ENCODE results near the gene TMEM117. TPM values are rescaled to one million over a fixed set of nuclear protein-coding genes. Genes with fewer than 3 reads are reported as not detected.

The TMEM117 gene
- total RNA-seq, 1 experiment from 2014 or later, result 1.1 TPM

GRCh38 chr12:43981726-43982125 lies 145.8 kb downstream of the TMEM117 start:
- intact Hi-C loops (cut with micrococcal nuclease; ENCODE audit: unreplicated experiment), result no loop called here
- Mint-ChIP-seq H3K36me3 (ENCODE audit: insufficient read depth, unreplicated experiment) (no peaks in the 10 kb centered on the region), H3K27me3 (ENCODE audit: unreplicated experiment) (no peaks in the 10 kb centered on the region), H3K4me3 (ENCODE audit: low read depth, unreplicated experiment) (no peak overlapping the region), H3K9me3 (ENCODE audit: low read depth, unreplicated experiment) (no peaks in the 10 kb centered on the region), H3K4me1 (ENCODE audit: low read depth, unreplicated experiment) (no peaks in the 10 kb centered on the region), H3K27ac (ENCODE audit: unreplicated experiment) (no peak overlapping the region)
- no peak for DNase-seq
- no peak for TF ChIP-seq CTCF (IDR thresholded peaks at IDR 0.05; ENCODE audit: unreplicated experiment)
- BruUV-seq (replicated peaks), result no TSS peak
- CTCF ChIA-PET, result no interaction called here

GRCh38 chr12:43982544-43982943 lies 146.7 kb downstream of the TMEM117 start:
- Mint-ChIP-seq H3K9me3 (ENCODE audit: low read depth, unreplicated experiment) (no peaks in the 10 kb centered on the region), H3K27ac (ENCODE audit: unreplicated experiment) (no peak overlapping the region), H3K4me1 (ENCODE audit: low read depth, unreplicated experiment) (no peaks in the 10 kb centered on the region), H3K27me3 (ENCODE audit: unreplicated experiment) (no peaks in the 10 kb centered on the region), H3K4me3 (ENCODE audit: low read depth, unreplicated experiment) (no peak overlapping the region), H3K36me3 (ENCODE audit: insufficient read depth, unreplicated experiment) (no peaks in the 10 kb centered on the region)
- CTCF ChIA-PET, result no interaction called here
- no peak for DNase-seq
- intact Hi-C loops (cut with micrococcal nuclease; ENCODE audit: unreplicated experiment), result no loop called here
- no TSS peak for BruUV-seq (replicated peaks)
- TF ChIP-seq CTCF (IDR thresholded peaks at IDR 0.05; ENCODE audit: unreplicated experiment), result no peak

- Mint-ChIP-seq H3K9me3 (ENCODE audit: low read depth, unreplicated experiment) (no peaks in the 10 kb centered on the region), H3K4me3 (ENCODE audit: low read depth, unreplicated experiment) (no peak overlapping the region), H3K27ac (ENCODE audit: unreplicated experiment) (no peak overlapping the region), H3K36me3 (ENCODE audit: insufficient read depth, unreplicated experiment) (no peaks in the 10 kb centered on the region), H3K4me1 (ENCODE audit: low read depth, unreplicated experiment) (no peaks in the 10 kb centered on the region), H3K27me3 (ENCODE audit: unreplicated experiment) (no peaks in the 10 kb centered on the region)
- CTCF ChIA-PET, result no interaction called here
- BruUV-seq (replicated peaks), result no TSS peak
- DNase-seq, result no peak
- intact Hi-C loops (cut with micrococcal nuclease; ENCODE audit: unreplicated experiment), result no loop called here
- TF ChIP-seq CTCF (IDR thresholded peaks at IDR 0.05; ENCODE audit: unreplicated experiment), result no peak
Observed at GRCh38 chr12:43988838-43989560, 153.1 kb downstream of the TMEM117 start.

GRCh38 chr12:43992856-43993255 lies 157.0 kb downstream of the TMEM117 start:
- intact Hi-C loops (cut with micrococcal nuclease; ENCODE audit: unreplicated experiment), result no loop called here
- TF ChIP-seq CTCF (IDR thresholded peaks at IDR 0.05; ENCODE audit: unreplicated experiment), result no peak
- Mint-ChIP-seq H3K4me1 (ENCODE audit: low read depth, unreplicated experiment) (no peaks in the 10 kb centered on the region), H3K27ac (ENCODE audit: unreplicated experiment) (no peak overlapping the region), H3K9me3 (ENCODE audit: low read depth, unreplicated experiment) (no peaks in the 10 kb centered on the region), H3K36me3 (ENCODE audit: insufficient read depth, unreplicated experiment) (no peaks in the 10 kb centered on the region), H3K4me3 (ENCODE audit: low read depth, unreplicated experiment) (no peak overlapping the region), H3K27me3 (ENCODE audit: unreplicated experiment) (no peaks in the 10 kb centered on the region)
- no peak for DNase-seq
- CTCF ChIA-PET, result interaction anchor here (0.6 kb wide), 1 partner anchor 21 kb away, joined by 4 read pairs; no protein-coding TSS in a partner anchor
- BruUV-seq (replicated peaks), result no TSS peak
